HG03103 (cell line): ENCODE measurements around the gene SAPCD1.
"Not testable (repeated sequence)": the region's sequence is repeated elsewhere in the genome, so short reads cannot be mapped to it uniquely, and the experiment has no call there.

Source experiments
- ATAC-seq: cut with Tn5 transposase; IDR thresholded peaks from one replicate; pipeline ENCODE4 v1.9.1; 2021; ENCODE audit warnings: low read depth; ENCODE audit not compliant: unreplicated experiment

SAPCD1 gene

GRCh38 chr6:31795616-31796298 lies 33.3 kb downstream of the SAPCD1 start, which contains the start of gene VARS1:
Gene VARS1 (minus strand): TSS chr6:31795752. CDS start chr6:31795217, 535 bp downstream.
- peak; percentile 63 for ATAC-seq

- ATAC-seq, result no peak
Measured at GRCh38 chr6:31796993-31797385, 34.5 kb downstream of the SAPCD1 start.

- ATAC-seq, result no peak
Measured at GRCh38 chr6:31797588-31797987, 35.1 kb downstream of the SAPCD1 start.

GRCh38 chr6:31799781-31800180 lies 37.3 kb downstream of the SAPCD1 start:
- no peak for ATAC-seq

DNA sequence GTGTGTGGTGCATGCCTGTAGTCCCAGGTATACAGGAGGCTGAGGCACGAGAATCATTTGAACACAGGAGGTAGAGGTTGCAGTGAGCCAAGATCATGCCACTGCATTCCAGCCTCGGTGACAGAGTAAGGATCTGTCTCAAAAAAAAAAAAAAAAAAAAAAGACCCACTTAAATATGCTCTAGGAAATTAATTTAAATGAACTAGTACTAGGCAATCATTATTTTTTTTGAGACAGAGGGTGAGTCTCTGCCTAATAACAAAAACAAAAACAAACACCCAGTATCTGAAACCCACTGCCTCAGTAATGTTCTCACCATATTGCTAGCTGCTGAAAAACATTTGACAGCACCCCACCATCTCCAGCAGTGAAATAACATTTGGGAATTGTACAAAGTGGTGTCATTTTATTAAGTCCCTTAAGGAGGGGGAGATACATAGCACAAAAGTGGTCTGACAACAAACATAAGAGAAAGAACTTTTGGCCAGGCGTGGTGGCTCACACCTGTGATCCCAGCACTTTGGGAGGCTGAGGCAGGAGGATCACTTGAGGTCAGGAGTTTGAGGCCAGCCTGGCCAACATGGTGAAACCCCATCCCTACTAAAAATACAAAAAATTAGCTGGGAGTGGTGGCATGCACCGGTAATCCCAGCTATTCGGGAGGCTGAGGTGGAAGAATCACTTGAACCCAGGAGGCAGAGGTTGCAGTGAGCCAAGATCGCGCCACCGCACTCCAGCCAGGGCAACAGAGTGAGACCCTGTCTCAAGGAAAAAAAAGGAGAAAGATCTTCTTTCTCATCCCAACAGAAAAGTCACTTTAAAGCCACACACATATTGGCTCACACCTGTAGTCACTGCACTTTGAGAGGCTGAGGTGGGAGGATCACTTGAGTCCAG lies 38.8 kb downstream of the SAPCD1 start:
- ATAC-seq, result not testable (repeated sequence)

DNA sequence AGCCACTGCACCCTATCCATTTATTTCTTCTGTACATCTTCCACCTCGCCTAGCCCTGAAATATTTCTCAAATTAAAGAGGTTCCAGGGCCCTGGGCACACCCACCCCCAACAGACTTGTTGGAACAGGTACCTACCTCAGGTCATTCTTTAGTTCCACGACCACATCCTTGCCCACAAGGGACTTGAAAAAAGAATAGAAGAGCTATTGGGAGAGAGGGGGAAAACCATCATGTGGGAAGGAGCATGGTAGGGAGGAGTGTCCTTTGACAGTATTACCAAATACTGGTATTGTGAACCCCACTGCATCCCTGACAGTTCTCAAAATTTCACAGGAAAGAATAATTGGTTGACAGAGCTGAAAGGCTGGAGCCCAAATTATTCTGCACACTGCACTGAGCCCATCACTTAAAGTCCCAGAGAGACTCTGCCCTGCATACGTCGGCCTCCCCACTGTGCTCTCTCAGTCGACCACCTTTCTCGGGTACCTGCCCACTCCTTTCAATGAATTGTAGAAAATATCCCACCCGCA lies 43.5 kb downstream of the SAPCD1 start:
- no peak for ATAC-seq

- peak; percentile 83 for ATAC-seq
Measured at GRCh38 chr6:31806470-31807272, 44.2 kb downstream of the SAPCD1 start, which contains the start of gene LSM2. Gene LSM2 (minus strand): TSS chr6:31806966. CDS start chr6:31806757, 209 bp downstream.

- ATAC-seq, result not testable (repeated sequence)
Measured at GRCh38 chr6:31808599-31808998, 46.1 kb downstream of the SAPCD1 start.

GRCh38 chr6:31811645-31812044 lies 49.2 kb downstream of the SAPCD1 start:
- no peak for ATAC-seq

DNA sequence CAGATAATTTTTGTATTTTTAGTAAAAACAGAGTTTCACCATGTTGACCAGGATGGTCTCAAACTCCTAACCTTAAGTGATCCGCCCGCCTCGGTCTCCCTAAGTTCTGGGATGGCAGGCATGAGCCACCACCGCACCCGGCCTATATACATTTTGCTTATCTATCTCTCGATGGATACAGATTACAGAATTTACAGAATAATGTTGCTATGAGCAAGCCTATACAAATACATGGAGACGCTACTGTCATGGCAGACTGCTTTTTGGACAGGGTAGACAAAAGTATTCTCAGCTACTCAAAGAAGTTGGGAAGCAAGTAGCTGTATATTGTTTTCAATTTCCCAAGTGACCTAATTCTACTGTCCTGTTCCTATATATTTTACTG lies 51.0 kb downstream of the SAPCD1 start:
- ATAC-seq, result no peak
